ENCODE data around the gene MPRIP. TPM values are rescaled to one million over a fixed set of nuclear protein-coding genes. Genes with fewer than 3 reads are reported as not detected.
A peak's percentile ranks its signal among the peaks of the same experiment; 100 is the strongest.

The MPRIP gene
- total RNA-seq, 1 experiment from 2014 or later = 132 TPM

DNA sequence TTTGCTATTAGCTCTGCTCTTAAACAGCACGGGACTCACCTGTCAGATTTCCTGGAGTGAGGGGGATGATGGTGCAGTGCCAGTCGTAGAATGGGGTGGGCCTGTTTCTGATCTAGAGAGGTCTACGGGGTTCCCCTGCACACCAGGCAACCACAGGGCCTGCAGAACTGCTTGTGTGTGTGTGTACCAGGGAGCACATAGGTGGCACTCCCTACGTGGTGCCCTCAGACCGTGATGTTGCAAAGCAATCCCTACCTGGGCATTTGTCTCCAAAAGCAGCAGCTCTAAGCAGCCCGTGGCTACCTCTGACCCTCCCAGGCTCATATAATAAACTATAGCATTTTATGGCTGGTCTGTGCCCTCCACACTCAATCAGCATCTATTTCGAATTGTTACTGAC, 38.5 kb downstream of the MPRIP start:
- Histone ChIP-seq H3K9me3 (ENCODE audit: control insufficient read depth, low read depth, low read length) (no peaks in the 10 kb centered on the region), H3K4ac (ENCODE audit: low read depth, low read length) (no peak overlapping the region), H2BK20ac (ENCODE audit: low read depth, low read length, poor library complexity, severe bottlenecking) (no peak overlapping the region), H2AK5ac (ENCODE audit: insufficient read length, low read length) (no peak overlapping the region), H4K8ac (replicated peaks; ENCODE audit: insufficient read length, low read depth, low read length) (no peak overlapping the region), H2BK5ac (ENCODE audit: insufficient read length, low read length) (no peak overlapping the region), H4K91ac (ENCODE audit: insufficient read length, low read depth, low read length) (no peak overlapping the region), H3K9ac (ENCODE audit: extremely low read depth, insufficient read length, low read length) (no peak overlapping the region), H2BK12ac (ENCODE audit: insufficient read length, low read depth, low read length) (no peak overlapping the region), H3K27ac (ENCODE audit: insufficient read length, low read depth, low read length) (no peak overlapping the region), H3K79me1 (ENCODE audit: insufficient read depth, low read depth, low read length, poor library complexity, severe bottlenecking) (peaks cover 3% of the 10 kb centered on the region), H3K18ac (ENCODE audit: insufficient read length, low read depth, low read length) (no peak overlapping the region), H3T11ph (ENCODE audit: low read length) (no peak overlapping the region), H3K23ac (ENCODE audit: insufficient read length, low read depth, low read length) (no peak overlapping the region), H4K20me1 (ENCODE audit: control insufficient read depth, insufficient read depth, insufficient read length) (no peaks in the 10 kb centered on the region), H4K5ac (ENCODE audit: insufficient read length, low read depth, low read length) (no peak overlapping the region), H2AFZ (ENCODE audit: low read length) (no peak overlapping the region), H3K27me3 (ENCODE audit: insufficient read depth, low read length) (no peaks in the 10 kb centered on the region), H3K23me2 (ENCODE audit: insufficient read length, low read depth, low read length, poor library complexity, severe bottlenecking) (no peaks in the 10 kb centered on the region), H3K56ac (ENCODE audit: insufficient read length, low read depth, low read length) (no peak overlapping the region), H2BK120ac (ENCODE audit: low read depth, low read length, poor library complexity, severe bottlenecking) (no peak overlapping the region), H3K79me2 (ENCODE audit: insufficient read depth, low read length) (no peaks in the 10 kb centered on the region), H3K4me1 (ENCODE audit: insufficient read depth, low read length) (no peaks in the 10 kb centered on the region), H3K14ac (ENCODE audit: insufficient read depth, low read length) (no peak overlapping the region), H3K4me2 (ENCODE audit: insufficient read depth, insufficient read length, low read length) (no peak overlapping the region), H2BK15ac (ENCODE audit: low read depth, low read length) (no peak overlapping the region)
- no peak for DNase-seq
- peaks cover 4 to 9% of the 10 kb centered on the region in 2 experiments for H3K4me1 Mint-ChIP-seq
- H3K27ac Mint-ChIP-seq = 0 out of 7 replicates have a peak overlapping the region, but pooled peaks of 1 of the 3 experiments have one; percentile 34
- H3K4me3 Mint-ChIP-seq = no peak overlapping the region
- H3K27me3 Mint-ChIP-seq (ENCODE audit: low read depth) = no peaks in the 10 kb centered on the region
- TF ChIP-seq, protein P1, sequence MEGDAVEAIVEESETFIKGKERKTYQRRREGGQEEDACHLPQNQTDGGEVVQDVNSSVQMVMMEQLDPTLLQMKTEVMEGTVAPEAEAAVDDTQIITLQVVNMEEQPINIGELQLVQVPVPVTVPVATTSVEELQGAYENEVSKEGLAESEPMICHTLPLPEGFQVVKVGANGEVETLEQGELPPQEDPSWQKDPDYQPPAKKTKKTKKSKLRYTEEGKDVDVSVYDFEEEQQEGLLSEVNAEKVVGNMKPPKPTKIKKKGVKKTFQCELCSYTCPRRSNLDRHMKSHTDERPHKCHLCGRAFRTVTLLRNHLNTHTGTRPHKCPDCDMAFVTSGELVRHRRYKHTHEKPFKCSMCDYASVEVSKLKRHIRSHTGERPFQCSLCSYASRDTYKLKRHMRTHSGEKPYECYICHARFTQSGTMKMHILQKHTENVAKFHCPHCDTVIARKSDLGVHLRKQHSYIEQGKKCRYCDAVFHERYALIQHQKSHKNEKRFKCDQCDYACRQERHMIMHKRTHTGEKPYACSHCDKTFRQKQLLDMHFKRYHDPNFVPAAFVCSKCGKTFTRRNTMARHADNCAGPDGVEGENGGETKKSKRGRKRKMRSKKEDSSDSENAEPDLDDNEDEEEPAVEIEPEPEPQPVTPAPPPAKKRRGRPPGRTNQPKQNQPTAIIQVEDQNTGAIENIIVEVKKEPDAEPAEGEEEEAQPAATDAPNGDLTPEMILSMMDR (conservative IDR thresholded peaks at IDR 0.05) = no peak
- peaks cover 3 to 46% (median 14%) of the 10 kb centered on the region in 3 experiments for H3K36me3 Mint-ChIP-seq (ENCODE audit: insufficient read depth in 1 of 3, low read depth in 3 of 3)
- WGBS (ENCODE audit: extremely low coverage, insufficient read length, low lambda C conversion rate) = no CpG with 5 or more reads among the region's 7 CpGs
- no peaks in the 10 kb centered on the region for H3K9me3 Mint-ChIP-seq

Measured in H9 (cell line).